NCI-H524 treated with DMSO at 0.1 percent for 48 hours (cell line): ENCODE measurements around the gene VPS29.
"Not testable (repeated sequence)": the region's sequence is repeated elsewhere in the genome, so short reads cannot be mapped to it uniquely, and the experiment has no call there.

Source experiments
- DNase-seq: peaks from one replicate; lab custom pipeline; 2025; lab: John Stamatoyannopoulos, UW

The VPS29 gene

GRCh38 chr12:110501752-110502738 lies at the start of gene VPS29, which contains the start of gene RAD9B:
Gene VPS29, minus strand, starts transcription at chr12:110502111. Its CDS starts 60 bp downstream, at chr12:110502051.
Gene RAD9B, plus strand, starts transcription at chr12:110502331. Its CDS starts 7 bp downstream, at chr12:110502338.
- peak; percentile 84 for DNase-seq

DNA sequence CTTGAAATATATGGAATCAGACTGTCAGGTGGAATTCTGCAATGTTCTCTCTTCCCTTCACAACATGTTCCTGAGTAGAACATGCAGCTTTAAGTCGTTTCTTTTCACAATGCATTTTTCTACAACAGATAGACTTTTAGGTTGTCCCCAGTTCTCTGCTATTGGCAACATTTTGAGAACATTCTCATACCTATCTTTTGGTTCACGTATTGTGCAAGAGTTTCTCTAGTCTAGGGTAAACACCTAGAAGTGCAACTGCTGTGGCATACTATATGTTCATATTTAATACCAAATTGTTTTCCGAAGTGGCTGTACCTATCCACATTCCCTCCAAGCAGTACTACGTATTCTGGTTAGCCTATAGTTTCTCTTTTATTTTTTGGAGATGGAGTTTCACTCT lies 49.1 kb upstream of the VPS29 start:
- no peak for DNase-seq

DNA sequence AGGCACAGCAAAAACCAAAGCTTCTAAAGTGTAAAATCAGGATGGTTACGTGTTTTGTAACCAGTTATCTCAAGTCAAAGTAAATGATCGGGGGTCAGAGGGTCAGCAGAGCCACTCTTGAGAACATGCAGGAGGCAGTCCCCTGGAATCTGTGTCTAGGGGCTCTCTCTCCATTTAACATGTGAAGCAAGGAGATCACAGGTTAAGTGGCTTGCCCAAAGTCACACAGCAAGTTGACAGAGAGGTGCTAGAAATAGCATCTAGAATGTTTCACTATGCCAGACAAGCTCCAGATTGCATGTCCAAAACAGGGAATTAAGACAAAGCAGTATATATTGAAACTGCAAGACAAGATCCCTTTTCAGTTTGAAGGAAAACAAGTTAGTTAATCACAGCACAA lies 47.8 kb upstream of the VPS29 start:
- no peak for DNase-seq

DNA sequence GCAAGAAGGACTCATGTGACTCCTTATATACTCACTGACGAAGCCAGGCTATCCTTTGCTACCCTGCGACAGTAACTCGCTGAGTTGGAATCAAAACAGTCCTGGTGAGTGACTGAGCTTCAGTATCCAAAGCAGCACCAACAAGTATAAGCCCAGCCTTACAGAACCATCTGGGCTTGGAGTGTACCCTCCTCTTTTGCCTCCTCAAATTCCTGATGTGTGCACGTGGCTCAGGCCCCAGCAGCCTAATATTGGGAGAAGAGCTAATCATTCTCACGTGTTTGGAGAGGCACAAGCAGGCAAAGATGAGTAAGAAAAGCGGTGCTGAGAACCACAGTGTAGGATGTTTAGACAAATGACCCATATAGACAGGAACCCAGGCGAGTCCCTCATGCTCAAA lies 46.8 kb upstream of the VPS29 start:
- no peak for DNase-seq

- DNase-seq: no peak
These were observed 45.2 kb upstream of the VPS29 start for GRCh38 chr12:110547090-110547489.

GRCh38 chr12:110546339-110546738 lies 44.4 kb upstream of the VPS29 start:
- no peak for DNase-seq

GRCh38 chr12:110545812-110546211 lies 43.9 kb upstream of the VPS29 start:
- DNase-seq: no peak

GRCh38 chr12:110545259-110545658 lies 43.3 kb upstream of the VPS29 start:
- DNase-seq: not testable (repeated sequence)

DNA sequence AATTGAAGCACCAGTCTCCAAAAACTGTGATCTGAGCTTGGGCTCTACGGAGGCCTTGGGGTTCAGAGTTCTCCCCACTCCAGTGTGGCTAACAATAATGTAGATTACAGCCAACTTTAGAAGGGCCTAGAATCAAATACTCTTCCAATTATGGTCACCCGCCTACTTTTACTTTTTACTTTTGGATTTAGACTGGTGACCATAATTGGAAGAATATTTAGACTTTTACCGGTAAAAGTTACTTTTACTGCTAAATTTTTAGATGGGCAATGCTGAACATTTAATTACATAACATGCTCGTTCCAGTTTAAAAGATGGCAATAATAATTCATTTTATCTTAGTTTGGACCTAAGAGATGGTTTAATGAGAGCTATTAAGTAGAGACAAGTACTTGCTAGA lies 42.1 kb upstream of the VPS29 start:
- no peak for DNase-seq

DNA sequence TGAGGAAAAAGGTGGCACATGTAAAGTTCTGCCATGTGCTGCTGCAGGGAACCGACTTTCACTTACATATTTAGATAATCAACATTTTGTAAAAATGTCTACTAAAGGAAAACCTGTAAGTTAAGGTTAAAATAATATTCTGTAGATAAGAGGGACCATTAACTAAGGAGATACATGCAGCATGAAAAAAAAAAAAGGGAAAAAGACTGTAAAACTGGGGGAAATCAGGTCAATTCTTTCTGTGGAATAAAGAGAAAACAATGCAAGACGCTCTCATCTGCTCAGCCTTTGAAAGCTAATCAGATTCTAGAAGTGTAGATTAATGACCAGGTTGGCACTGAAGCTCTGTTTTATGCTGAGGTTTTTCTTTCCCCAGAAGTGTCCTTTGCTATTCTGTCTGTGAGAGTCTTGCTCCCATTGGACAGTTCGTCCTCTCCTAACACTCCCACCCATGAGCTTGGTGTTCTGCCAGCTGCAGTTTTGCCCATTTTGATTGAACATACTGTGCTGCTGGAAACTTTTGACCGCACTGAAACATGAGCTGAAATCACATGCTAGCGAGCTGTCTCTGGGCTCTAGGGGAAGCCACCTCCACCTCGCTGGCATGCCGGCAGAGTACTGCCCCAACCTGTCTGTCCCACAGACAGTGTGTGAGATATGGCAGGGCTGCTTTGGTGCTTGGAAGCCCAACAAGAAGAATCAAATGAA lies 41.5 kb upstream of the VPS29 start:
- DNase-seq: peak; percentile 67

DNA sequence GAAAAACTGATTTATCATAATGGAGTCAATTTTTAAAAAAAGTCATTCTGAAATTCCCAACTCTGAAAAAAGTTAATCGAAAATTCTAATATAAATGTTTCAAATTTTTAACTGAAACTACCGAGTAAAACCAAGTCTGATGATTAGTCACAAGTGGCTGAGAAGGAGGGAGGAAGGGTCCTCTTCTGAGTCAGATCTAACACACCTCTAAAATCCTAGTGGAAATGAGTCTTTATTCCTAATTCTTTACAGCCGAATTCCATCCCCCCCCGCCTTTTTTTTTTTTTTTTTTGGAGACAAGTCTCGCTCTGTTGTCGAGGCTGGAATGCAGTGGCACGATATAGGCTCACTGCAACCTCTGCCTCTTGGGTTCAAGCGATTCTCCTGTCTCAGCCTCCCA lies 38.1 kb upstream of the VPS29 start:
- DNase-seq: no peak

DNA sequence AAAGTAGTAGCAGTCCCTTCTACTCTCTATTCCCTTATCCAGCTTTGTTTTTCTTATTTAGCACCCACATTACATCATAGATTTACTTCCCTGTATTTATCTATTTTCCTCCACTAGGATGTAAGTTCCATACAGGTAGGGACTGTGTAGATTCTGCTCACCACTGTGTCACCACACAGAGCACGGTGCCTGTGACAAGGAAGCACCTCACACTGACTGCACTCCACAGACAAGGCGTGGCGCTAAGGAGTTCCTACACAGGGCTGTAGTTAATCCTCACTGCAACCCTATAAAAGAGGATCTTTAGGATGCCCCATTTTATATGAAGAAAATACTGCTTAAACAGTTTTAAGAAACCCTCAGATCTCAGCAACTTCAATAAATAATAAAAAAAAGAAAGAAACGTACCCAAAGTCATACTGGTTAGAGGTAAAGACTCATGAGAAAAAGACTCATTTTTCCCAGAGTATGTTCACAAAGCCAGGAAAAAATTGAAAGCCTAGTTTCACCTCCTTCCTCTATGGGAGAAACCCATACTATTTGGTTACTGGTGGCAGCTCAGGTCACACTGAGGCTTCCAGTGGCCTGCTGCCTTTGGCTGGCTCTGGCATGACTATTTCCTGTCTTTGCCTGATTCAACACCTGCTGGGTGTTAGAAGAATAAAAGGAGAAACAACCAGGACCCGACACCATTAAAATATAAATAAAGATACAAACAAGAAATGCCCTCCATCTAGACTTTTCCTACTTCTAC lies 37.1 kb upstream of the VPS29 start:
- no peak for DNase-seq

- no peak for DNase-seq
These were observed 35.9 kb upstream of the VPS29 start for GRCh38 chr12:110537605-110538409.

GRCh38 chr12:110536834-110537604 lies 35.1 kb upstream of the VPS29 start:
- no peak for DNase-seq

- no peak for DNase-seq
These were observed 32.9 kb upstream of the VPS29 start for GRCh38 chr12:110534811-110535210.

GRCh38 chr12:110533607-110534006 lies 31.7 kb upstream of the VPS29 start:
- DNase-seq: no peak

GRCh38 chr12:110532644-110533043 lies 30.7 kb upstream of the VPS29 start:
- DNase-seq: no peak

GRCh38 chr12:110531741-110532333 lies 29.9 kb upstream of the VPS29 start:
- no peak for DNase-seq

GRCh38 chr12:110530511-110530910 lies 28.6 kb upstream of the VPS29 start:
- no peak for DNase-seq

- DNase-seq: no peak
These were observed 26.4 kb upstream of the VPS29 start for GRCh38 chr12:110528277-110528839.
